ENCODE data around the gene GPR27. TPM values are rescaled to one million over a fixed set of nuclear protein-coding genes. Genes with fewer than 3 reads are reported as not detected.

The GPR27 gene
- total RNA-seq, 8 experiments from 2014 or later = 0.17 to 20.5 (median 11.0) TPM; not detected in 1

GRCh38 chr3:71801986-71802385, 48.3 kb downstream of the GPR27 start:
- Histone ChIP-seq H3K27ac (no peak overlapping the region), H3K4me3 (no peak overlapping the region), H3K4me1 (replicated peaks in 1 of 2) (no peaks in the 10 kb centered on the region)
- WGBS, 10 experiments = 40 to 100% (median 90%) methylated on average over 1 to 2 of the region's 2 CpGs; no CpG with 5 or more reads in 2 of the 10 experiments
- ATAC-seq (replicated peaks in 6 of 8) = no peak
- in situ Hi-C loops (cut with MboI; ENCODE audit: low pct_unique_long_range_greater_than_20kb in 2 of 9, low sequenced_read_pairs in 9 of 9, unreplicated experiment in 9 of 9) = no loop called here

GRCh38 chr3:71803248-71803647, 49.6 kb downstream of the GPR27 start:
- H3K4me1 ChIP-seq (replicated peaks in 1 of 2) = no peaks in the 10 kb centered on the region
- WGBS, 10 experiments = 23 to 92% (median 80%) methylated on average over 1 to 3 of the region's 3 CpGs; no CpG with 5 or more reads in 3 of the 10 experiments
- H3K27ac ChIP-seq = no peak overlapping the region
- no peak overlapping the region for H3K4me3 ChIP-seq
- no peak for ATAC-seq (replicated peaks in 6 of 8)
- in situ Hi-C loops (cut with MboI; ENCODE audit: low pct_unique_long_range_greater_than_20kb in 2 of 9, low sequenced_read_pairs in 9 of 9, unreplicated experiment in 9 of 9) = no loop called here

GRCh38 chr3:71805199-71805598, 51.5 kb downstream of the GPR27 start:
- WGBS, 10 experiments = 33 to 100% (median 40%) methylated on average over 1 to 2 of the region's 3 CpGs; no CpG with 5 or more reads in 5 of the 10 experiments
- Histone ChIP-seq H3K27ac (no peak overlapping the region), H3K4me1 (replicated peaks in 1 of 2) (no peaks in the 10 kb centered on the region), H3K4me3 (no peak overlapping the region)
- ATAC-seq (replicated peaks in 6 of 8) = no peak
- in situ Hi-C loops (cut with MboI; ENCODE audit: low pct_unique_long_range_greater_than_20kb in 2 of 9, low sequenced_read_pairs in 9 of 9, unreplicated experiment in 9 of 9) = no loop called here

GRCh38 chr3:71805691-71806090, 52.0 kb downstream of the GPR27 start:
- no peak overlapping the region for H3K27ac ChIP-seq
- WGBS, 10 experiments = 47 to 100% (median 83%) methylated on average over 1 to 2 of the region's 2 CpGs; no CpG with 5 or more reads in 1 of the 10 experiments
- no peaks in the 10 kb centered on the region for H3K4me1 ChIP-seq (replicated peaks in 1 of 2)
- ATAC-seq (replicated peaks in 6 of 8) = no peak
- in situ Hi-C loops (cut with MboI; ENCODE audit: low pct_unique_long_range_greater_than_20kb in 2 of 9, low sequenced_read_pairs in 9 of 9, unreplicated experiment in 9 of 9) = no loop called here
- H3K4me3 ChIP-seq = no peak overlapping the region

Other genes starting within 250 kb of the GPR27 start
- gene FOXP1, start 170.1 kb upstream of the GPR27 start, total RNA-seq = 100 to 1,000 TPM in 2 of 8 experiments, 10 to 100 TPM in 5, 1 to 10 TPM in 1; 7.0 to 118 (median 74.5) TPM
- 1 to 10 TPM; 1.2 to 9.4 (median 5.6) TPM for gene EIF4E3, start 28.5 kb upstream of the GPR27 start, total RNA-seq
- under 1 TPM in 5 of 8 experiments, not detected in 3; 0.16 to 0.62 (median 0.23) TPM for gene PROK2, start 31.3 kb downstream of the GPR27 start, total RNA-seq

Data from motor neuron (in vitro differentiated cells).